NCI-H1694 treated with DMSO at 0.1 percent for 48 hours (cell line): ENCODE results near the gene ZDHHC17.
"Not testable (repeated sequence)": the region's sequence is repeated elsewhere in the genome, so short reads cannot be mapped to it uniquely, and the experiment has no call there.

Experiments
- DNase-seq: peaks from one replicate; lab custom pipeline; 2025; lab: John Stamatoyannopoulos, UW

The ZDHHC17 gene

GRCh38 chr12:76763746-76764675 lies at the start of gene ZDHHC17:
TSS of gene ZDHHC17 (plus strand) at chr12:76764115. CDS start at chr12:76764237, 122 bp downstream.
- peak; percentile 94 for DNase-seq

- DNase-seq, result no peak
These were observed 49.5 kb upstream of the ZDHHC17 start for GRCh38 chr12:76714415-76714814.

- no peak for DNase-seq
These were observed 49.1 kb upstream of the ZDHHC17 start for GRCh38 chr12:76714861-76715260.

- no peak for DNase-seq
These were observed 48.6 kb upstream of the ZDHHC17 start for GRCh38 chr12:76715332-76715731.

DNA sequence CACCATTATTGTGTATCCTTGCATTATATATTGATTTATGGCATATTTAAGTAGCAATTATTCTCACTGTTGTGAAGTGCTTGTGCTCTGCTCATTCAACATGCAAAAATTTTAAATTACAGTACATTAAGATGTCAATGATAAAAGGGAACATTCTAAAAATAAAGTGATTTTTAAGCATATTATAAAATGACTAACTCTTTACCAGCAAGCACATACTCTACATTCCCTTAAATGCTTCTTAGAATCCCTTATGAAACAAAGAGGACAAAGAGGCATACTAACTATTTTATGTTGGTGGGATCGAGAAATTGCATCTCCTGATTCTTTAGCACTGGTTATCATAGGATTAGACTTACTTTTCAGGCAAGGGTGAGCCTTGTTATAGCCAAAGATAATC lies 46.6 kb upstream of the ZDHHC17 start:
- no peak for DNase-seq

- DNase-seq, result no peak
These were observed 44.5 kb upstream of the ZDHHC17 start for GRCh38 chr12:76719171-76720041.

- no peak for DNase-seq
These were observed 43.8 kb upstream of the ZDHHC17 start for GRCh38 chr12:76720068-76720467.

DNA sequence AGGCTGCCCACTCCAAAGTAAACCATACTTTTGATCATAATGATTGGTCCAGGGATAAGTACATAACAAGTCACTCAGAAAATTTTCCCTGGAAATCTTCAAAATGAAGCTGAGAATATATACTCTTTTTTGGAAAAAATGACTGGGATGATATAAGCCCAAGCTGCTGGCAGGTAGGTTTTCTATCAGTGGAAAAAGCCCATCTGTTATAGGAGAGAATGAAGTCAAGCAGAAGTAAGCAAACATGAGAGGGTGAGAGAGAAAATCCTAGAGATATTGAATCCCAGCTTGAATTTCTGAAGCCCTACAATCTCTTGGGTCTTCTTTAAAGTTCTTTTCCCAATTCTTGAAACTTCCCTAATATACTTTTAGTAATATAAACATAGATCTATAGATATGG lies 37.3 kb upstream of the ZDHHC17 start:
- peak; percentile 7 for DNase-seq

- not testable (repeated sequence) for DNase-seq
These were observed 31.7 kb upstream of the ZDHHC17 start for GRCh38 chr12:76732188-76732587.

DNA sequence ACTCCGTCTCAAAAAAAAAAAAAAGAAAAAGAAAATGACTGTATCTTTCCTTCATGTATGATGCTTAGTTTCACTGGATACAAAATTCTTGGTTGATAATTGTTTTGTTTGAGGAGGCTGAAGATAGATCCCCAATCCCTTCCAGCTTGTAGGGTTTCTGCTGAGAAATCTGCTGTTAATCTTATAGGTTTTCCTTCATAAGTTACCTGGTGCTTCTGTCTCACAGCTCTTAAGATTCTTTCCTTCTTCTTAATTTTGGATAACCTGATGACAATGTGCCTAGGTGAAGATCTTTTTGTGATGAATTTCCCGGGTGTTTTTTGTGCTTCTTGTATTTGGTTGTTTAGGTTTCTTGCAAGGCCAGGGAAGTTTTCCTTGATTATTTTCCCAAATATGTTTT lies 26.2 kb upstream of the ZDHHC17 start:
- DNase-seq, result not testable (repeated sequence)

GRCh38 chr12:76738824-76739579 lies 24.9 kb upstream of the ZDHHC17 start:
- no peak for DNase-seq

DNA sequence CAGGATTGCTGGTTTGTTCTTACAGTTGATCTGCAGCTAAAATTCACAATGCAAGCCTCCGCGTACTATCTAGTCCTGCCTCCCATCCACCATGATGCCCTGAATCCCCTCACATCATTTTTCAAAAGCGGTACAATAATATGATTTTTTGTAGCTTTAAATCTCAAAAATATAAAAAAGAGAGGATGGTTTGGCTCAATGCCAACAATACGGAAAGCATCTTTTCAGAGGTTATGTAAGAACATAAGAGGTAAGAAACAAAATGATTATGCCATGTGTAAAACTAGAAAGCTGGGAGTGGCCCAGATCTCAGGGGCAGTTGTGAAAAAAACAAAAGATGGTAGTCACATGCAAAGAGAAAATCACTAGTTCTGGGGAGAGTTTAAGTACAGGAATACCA lies 24.0 kb upstream of the ZDHHC17 start:
- no peak for DNase-seq

DNA sequence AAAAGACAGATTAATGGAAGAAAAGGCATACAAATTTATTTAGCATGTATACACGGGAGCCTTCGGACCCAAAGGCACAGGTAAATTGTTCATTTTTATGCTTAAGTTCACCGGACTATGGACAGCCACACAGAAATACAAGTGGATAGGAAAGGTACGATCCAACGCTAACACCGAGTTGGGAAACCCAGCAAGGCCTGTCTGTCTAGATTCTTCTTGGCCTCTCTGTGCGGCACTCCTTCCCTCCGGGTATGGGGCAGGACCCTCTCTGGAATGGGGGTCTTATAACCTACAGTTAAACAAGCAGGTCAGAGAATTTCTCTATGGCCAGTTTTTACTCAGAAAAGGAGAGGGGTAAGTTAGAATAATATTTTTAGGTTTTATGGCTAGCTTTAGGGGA lies 23.4 kb upstream of the ZDHHC17 start:
- no peak for DNase-seq

- DNase-seq, result no peak
These were observed 18.6 kb upstream of the ZDHHC17 start for GRCh38 chr12:76745343-76745742.

- no peak for DNase-seq
These were observed 17.4 kb upstream of the ZDHHC17 start for GRCh38 chr12:76746516-76746915.

- DNase-seq, result no peak
These were observed 16.7 kb upstream of the ZDHHC17 start for GRCh38 chr12:76747245-76747644.

- no peak for DNase-seq
These were observed 8.0 kb upstream of the ZDHHC17 start for GRCh38 chr12:76755829-76756379.

DNA sequence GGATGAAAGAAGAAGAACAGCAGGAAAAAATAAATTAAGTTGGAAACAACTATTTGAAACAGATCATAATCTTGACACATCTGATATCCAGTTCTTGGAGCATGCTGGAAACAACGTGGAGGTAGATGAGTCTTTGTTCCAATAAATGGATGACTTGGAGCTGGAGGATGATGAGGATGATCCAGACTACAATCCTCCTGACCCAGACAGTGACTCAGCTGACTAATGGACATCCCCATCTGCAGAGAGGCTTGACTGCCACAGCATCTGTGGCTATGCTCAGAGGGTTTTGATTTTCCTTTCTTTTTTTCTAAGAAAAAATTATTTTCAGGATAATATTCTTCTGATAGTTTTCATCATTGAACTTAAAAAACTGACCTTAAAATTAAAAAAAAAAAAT lies 6.2 kb upstream of the ZDHHC17 start:
- DNase-seq, result no peak

- DNase-seq, result no peak
These were observed 1.3 kb upstream of the ZDHHC17 start for GRCh38 chr12:76762601-76762980.

GRCh38 chr12:76764856-76765255 lies 941 bp downstream of the ZDHHC17 start:
- no peak for DNase-seq

DNA sequence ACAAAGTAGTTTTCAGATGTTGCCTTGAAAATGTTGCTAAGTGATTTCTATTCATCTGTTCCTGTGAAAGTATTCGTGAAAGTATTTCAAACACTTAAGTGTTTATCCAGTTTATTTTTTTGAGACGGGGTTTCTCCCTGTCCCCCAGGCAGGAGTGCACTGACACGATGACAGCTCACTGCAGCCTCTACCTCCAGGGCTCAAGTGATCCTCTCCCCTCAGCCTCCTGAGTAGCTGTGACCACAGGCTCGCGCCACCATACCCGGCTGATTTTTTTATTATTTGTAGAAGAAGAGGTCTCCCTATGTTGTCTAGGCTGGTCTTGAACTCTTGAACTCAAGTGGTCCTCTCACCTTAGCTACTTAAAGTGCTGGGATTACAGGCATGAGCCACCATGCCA lies 1.7 kb downstream of the ZDHHC17 start:
- DNase-seq, result no peak

DNA sequence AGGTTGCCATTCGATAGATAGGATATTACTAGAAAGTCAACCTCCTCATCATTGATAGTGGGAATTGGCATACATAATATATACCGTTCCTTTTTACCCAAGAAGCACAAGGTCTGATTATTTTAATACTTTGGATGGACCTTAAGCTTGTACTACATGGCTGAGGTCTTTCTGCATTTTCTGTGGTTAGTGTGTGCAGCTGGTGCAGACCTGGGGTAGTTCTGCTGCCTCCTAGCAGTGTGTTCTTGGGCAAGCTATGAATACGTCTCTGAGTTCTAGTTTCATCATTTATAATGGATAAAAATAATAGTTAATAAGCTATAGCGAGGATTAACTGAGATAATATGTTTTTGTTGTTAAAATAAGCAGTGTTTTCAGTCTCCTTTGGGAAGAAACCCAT lies 2.2 kb downstream of the ZDHHC17 start:
- DNase-seq, result no peak
